ENCODE measurements around the gene KLF6.

GRCh38 chr10:3830946-3831345, 45.9 kb upstream of the KLF6 start:
- TF ChIP-seq CTCF (IDR thresholded peaks at IDR 0.05; ENCODE audit: low read depth, low read length, poor library complexity, severe bottlenecking): no peak
- TF ChIP-seq EZH2phosphoT487 (IDR thresholded peaks at IDR 0.05; ENCODE audit: borderline replicate concordance, low read length): no peak

Measured in DOHH2 (cell line).